Heart left ventricle (tissue), 13 donors: ENCODE data around the gene SRPK2.

Source experiments
- CTCF ChIP-seq, 12 donors: fragments of 200-600 bp; sonication (generic) in 4 of 12; IDR thresholded peaks; one replicate each; pipeline versions ENCODE4 v1.5.0 to v1.8.0; 2018 to 2022; ENCODE audit warnings: antibody characterized with exemption in 12 of 12, mild to moderate bottlenecking in 5 of 12
- POLR2A ChIP-seq, 2 donors: fragments of 450-650 bp; IDR thresholded peaks; one replicate each; pipeline ENCODE4 v1.6.1; 2017; ENCODE audit warnings: antibody characterized with exemption in 2 of 2, mild to moderate bottlenecking in 2 of 2, moderate library complexity in 2 of 2
- donor health status: ischemic (EF 13 %, LVEDD 7.1; RV severe dilation, severe dysfunction).
- donor health status: DM: no; HTN: yes; CAD: no.
- donor health status: DM: no; HTN: no; CAD: no.
- donor health status: ischemic (EF 25% LVEDD 6.9; RV normal size, moderate dysfunction).
- donor health status: ischemic (EF 25% LVEDD 5.7; RV mildly dilated, moderate dysfunction).
- donor health status: ischemic (EF 35%, LVEDD 5.7; RV mildly dilated, moderate dysfunction).
- donor health status: nonischemic (EF 11% LVEDD 7.7; RV severe dilation, severe dysfunction).
- donor health status: DM: yes; HTN: yes; CAD: no.
- donor health status: PGD.
- donor health status: ischemic (EF 29% LVEDD 5.4; RV normal size, mild dysfunction).
- donor health status: nonischemic (EF 23%, LVEDD 6.1; RV moderate dilation, normal function).

- peak in 3 of 12 donors; percentile 18 to 35 (median 23) for TF ChIP-seq CTCF (IDR thresholded peaks at IDR 0.05)
- no peak for TF ChIP-seq POLR2A (IDR thresholded peaks at IDR 0.05)
Observed at GRCh38 chr7:105136221-105136620, 252.5 kb downstream of the SRPK2 start.
